Tibial nerve (tissue), 4 donors: ENCODE results near the gene CASP3. TPM values are rescaled to one million over a fixed set of nuclear protein-coding genes. Genes with fewer than 3 reads are reported as not detected.

ENCODE experiments used
- DNase-seq, 2 donors: peaks; one replicate each; pipeline ENCODE4 v3.0.0-alpha.2; 2019; ENCODE audit warnings: low spot score in 2 of 2
- H3K27ac ChIP-seq, 4 donors: fragments of 200-600 bp; sonication (generic) in 3 of 4; one replicate each; pipeline ENCODE4 v1.5.1; 2017 to 2019; ENCODE audit warnings: mild to moderate bottlenecking in 1 of 4
- H3K27me3 ChIP-seq, 2 donors: fragments of 200-600 bp; sonication (generic) in 1 of 2; one replicate each; pipeline versions ENCODE4 v1.5.1 to v1.6.0; 2017 to 2019
- H3K36me3 ChIP-seq, 3 donors: fragments of 200-600 bp; sonication (generic); one replicate each; pipeline ENCODE4 v1.5.1; 2018 to 2019
- H3K4me1 ChIP-seq, 4 donors: fragments of 200-600 bp; sonication (generic) in 3 of 4; one replicate each; pipeline ENCODE4 v1.5.1; 2017 to 2019
- H3K4me3 ChIP-seq, 4 donors: fragments of 200-600 bp; sonication (generic) in 3 of 4; one replicate each; pipeline ENCODE4 v1.5.1; 2017 to 2019; ENCODE audit warnings: mild to moderate bottlenecking in 1 of 4, moderate library complexity in 1 of 4
- H3K9me3 ChIP-seq, 4 donors: fragments of 200-600 bp; sonication (generic) in 3 of 4; one replicate each; pipeline ENCODE4 v1.5.1; 2017 to 2019
- CTCF ChIP-seq, 5 experiments: fragments of 200-600 bp in 3 of 5; fragments of 450-650 bp in 2 of 5; sonication (generic) in 3 of 5; IDR thresholded peaks; one replicate each; pipeline ENCODE4 v1.5.1; 2016 to 2019; ENCODE audit warnings: antibody characterized with exemption in 5 of 5, mild to moderate bottlenecking in 3 of 5, moderate library complexity in 2 of 5
- EP300 ChIP-seq, 2 donors: sonication (generic); formaldehyde crosslinking; IDR thresholded peaks; one replicate each; pipeline ENCODE4 v1.6.1; 2017; ENCODE audit warnings: antibody characterized with exemption in 2 of 2, mild to moderate bottlenecking in 1 of 2
- POLR2A ChIP-seq, 2 donors: fragments of 450-650 bp; IDR thresholded peaks; one replicate each; pipeline ENCODE4 v1.6.1; 2017; ENCODE audit warnings: antibody characterized with exemption in 2 of 2, mild to moderate bottlenecking in 2 of 2, moderate library complexity in 2 of 2
- WGBS, 2 donors: methylation state at CpG; one replicate each; pipeline ENCODE4 v1.1.5; 2018; 5-methylcytosine and 5-hydroxymethylcytosine counted together
- total RNA-seq, 4 donors: library from RNA; depleted of rRNA; stranded (reverse); fragments of >200 nt; gene quantifications; one replicate each; pipeline ENCODE4 v1.1.0, GENCODE V29; 2016

The CASP3 gene
- total RNA-seq, 4 donors from 2014 or later, result 7.6 to 17.7 (median 9.7) TPM

- TF ChIP-seq EP300 (IDR thresholded peaks at IDR 0.05) (no peak), CTCF (IDR thresholded peaks at IDR 0.05) (no peak), POLR2A (IDR thresholded peaks at IDR 0.05) (no peak)
- no peak overlapping the region for H3K4me3 ChIP-seq
- peaks cover 0 to 13% (median 0%) of the 10 kb centered on the region in 4 donors for H3K4me1 ChIP-seq
- no peak overlapping the region for H3K27ac ChIP-seq
- WGBS, 2 donors, result 96 to 97% methylated on average over 6 of the region's 6 CpGs
- no peak for DNase-seq
- H3K27me3 ChIP-seq, result no peaks in the 10 kb centered on the region
- H3K36me3 ChIP-seq, result peaks cover 0 to 70% (median 4%) of the 10 kb centered on the region in 3 donors
- no peaks in the 10 kb centered on the region for H3K9me3 ChIP-seq
These were observed 23.5 kb upstream of the CASP3 start for GRCh38 chr4:184672741-184673140.

GRCh38 chr4:184671101-184671500, 21.9 kb upstream of the CASP3 start:
- H3K27ac ChIP-seq, result no peak overlapping the region
- DNase-seq, result no peak
- peaks cover 0 to 87% (median 4%) of the 10 kb centered on the region in 3 donors for H3K36me3 ChIP-seq
- 89 to 93% methylated on average over 9 of the region's 9 CpGs for WGBS, 2 donors
- no peaks in the 10 kb centered on the region for H3K9me3 ChIP-seq
- TF ChIP-seq POLR2A (IDR thresholded peaks at IDR 0.05) (no peak), CTCF (IDR thresholded peaks at IDR 0.05) (no peak), EP300 (IDR thresholded peaks at IDR 0.05) (no peak)
- no peak overlapping the region for H3K4me3 ChIP-seq
- H3K27me3 ChIP-seq, result no peaks in the 10 kb centered on the region
- H3K4me1 ChIP-seq, result peaks cover 0 to 13% (median 0%) of the 10 kb centered on the region in 4 donors

GRCh38 chr4:184669251-184669650, 20.0 kb upstream of the CASP3 start:
- no peak for DNase-seq
- Histone ChIP-seq H3K27me3 (no peaks in the 10 kb centered on the region), H3K9me3 (no peaks in the 10 kb centered on the region), H3K36me3 (peaks cover 0 to 90% (median 4%) of the 10 kb centered on the region in 3 donors), H3K27ac (no peak overlapping the region), H3K4me3 (no peak overlapping the region), H3K4me1 (peaks cover 0 to 13% (median 0%) of the 10 kb centered on the region in 4 donors)
- 90 to 93% methylated on average over 7 of the region's 7 CpGs for WGBS, 2 donors
- TF ChIP-seq POLR2A (IDR thresholded peaks at IDR 0.05) (no peak), EP300 (IDR thresholded peaks at IDR 0.05) (no peak), CTCF (IDR thresholded peaks at IDR 0.05) (no peak)

- Histone ChIP-seq H3K4me3 (no peak overlapping the region), H3K36me3 (peaks cover 0 to 90% (median 4%) of the 10 kb centered on the region in 3 donors)
- WGBS, 2 donors, result 79 to 91% methylated on average over 9 of the region's 9 CpGs
These were observed 19.4 kb upstream of the CASP3 start for GRCh38 chr4:184668511-184669114.

More at GRCh38 chr4:184668511-184669114, 19.4 kb upstream of the CASP3 start:
- no peak for TF ChIP-seq EP300 (IDR thresholded peaks at IDR 0.05)
- no peak for TF ChIP-seq CTCF (IDR thresholded peaks at IDR 0.05)
- no peak for TF ChIP-seq POLR2A (IDR thresholded peaks at IDR 0.05)
- H3K27me3 ChIP-seq, result no peaks in the 10 kb centered on the region
- H3K9me3 ChIP-seq, result no peaks in the 10 kb centered on the region
- H3K27ac ChIP-seq, result peak overlapping the region in 1 of 4 donors; percentile 64
- peaks cover 0 to 13% (median 0%) of the 10 kb centered on the region in 4 donors for H3K4me1 ChIP-seq
- no peak for DNase-seq
